NCI-H446 (cell line): ENCODE results near the gene IVNS1ABP.
"Not testable (repeated sequence)": the region's sequence is repeated elsewhere in the genome, so short reads cannot be mapped to it uniquely, and the experiment has no call there.

ENCODE experiments used
- DNase-seq, 2 experiments: peaks; one replicate each; lab custom pipeline; 2025; lab: John Stamatoyannopoulos, UW

The IVNS1ABP gene

GRCh38 chr1:185317034-185317885 lies at the start of gene IVNS1ABP:
IVNS1ABP (minus strand) TSS chr1:185317243; CDS start chr1:185309493, 7,750 bp downstream.
- DNase-seq, result peak; percentile 87 to 96

- DNase-seq, result no peak
These were observed 48.9 kb upstream of the IVNS1ABP start for GRCh38 chr1:185365951-185366350.

DNA sequence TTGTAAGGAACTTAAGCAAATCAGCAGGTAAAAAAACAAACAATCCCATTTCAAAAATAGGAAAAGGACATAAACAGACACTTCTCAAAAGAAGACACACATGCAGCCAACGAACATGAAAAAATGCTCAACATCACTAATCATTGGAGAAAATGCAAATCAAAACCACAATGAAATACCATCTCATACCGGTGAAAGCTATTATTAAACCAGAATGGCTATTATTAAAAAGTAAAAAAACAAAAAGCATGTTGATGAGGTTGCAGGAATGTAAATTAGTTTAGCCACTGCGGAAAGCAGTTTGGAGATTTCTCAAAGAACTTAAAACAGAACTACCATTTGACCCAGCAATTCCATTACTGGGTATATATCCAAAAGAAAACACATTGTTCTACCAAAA lies 47.5 kb upstream of the IVNS1ABP start:
- DNase-seq, result not testable (repeated sequence)

- DNase-seq, result no peak
These were observed 46.2 kb upstream of the IVNS1ABP start for GRCh38 chr1:185363205-185363604.

- no peak for DNase-seq
These were observed 43.7 kb upstream of the IVNS1ABP start for GRCh38 chr1:185360714-185361113.

DNA sequence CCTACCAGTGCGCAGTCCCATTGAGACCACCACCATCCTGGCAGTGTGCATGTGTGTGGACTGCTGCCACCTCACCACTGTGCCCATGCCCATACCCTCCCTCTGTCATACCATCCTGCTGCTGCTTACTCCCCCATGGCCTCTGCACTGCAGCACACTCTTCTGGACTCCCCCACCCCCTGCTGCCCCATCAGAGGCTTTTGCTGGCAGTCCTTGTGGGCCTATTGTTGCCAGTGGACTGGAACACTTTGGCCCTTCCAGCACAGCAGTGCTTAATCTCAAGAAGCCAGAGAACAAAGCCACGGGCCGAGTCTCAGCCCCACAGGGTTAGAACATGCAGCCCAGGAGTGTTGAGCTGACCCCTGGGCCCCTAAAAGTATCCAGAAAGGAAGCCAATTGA lies 41.9 kb upstream of the IVNS1ABP start:
- DNase-seq, result no peak

- DNase-seq, result peak in 1 of 2 experiments; percentile 37
These were observed 38.9 kb upstream of the IVNS1ABP start for GRCh38 chr1:185355947-185356346.

DNA sequence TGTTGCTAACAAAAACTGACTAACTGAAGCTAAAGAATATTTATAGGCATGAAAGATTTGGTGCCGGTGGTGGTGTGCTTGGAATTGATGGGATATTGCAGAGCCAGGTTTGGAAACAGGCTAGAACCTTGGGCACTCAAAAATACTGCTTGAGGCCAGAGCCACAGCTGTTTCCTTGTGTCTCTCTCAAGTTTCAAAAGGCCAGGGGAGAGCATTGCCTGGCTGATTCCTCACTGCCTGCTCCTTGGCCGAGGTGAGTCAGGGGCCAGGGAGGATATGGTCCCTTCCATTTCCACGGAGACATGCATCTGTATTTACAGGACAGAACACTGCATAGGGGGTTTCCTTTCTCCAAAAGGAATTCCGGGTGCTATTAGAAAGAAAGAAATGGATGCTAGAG lies 36.1 kb upstream of the IVNS1ABP start:
- DNase-seq, result peak in 1 of 2 experiments; percentile 11

- peak in 1 of 2 experiments; percentile 59 for DNase-seq
These were observed 34.9 kb upstream of the IVNS1ABP start for GRCh38 chr1:185351734-185352466.

- no peak for DNase-seq
These were observed 33.0 kb upstream of the IVNS1ABP start for GRCh38 chr1:185350027-185350442.

DNA sequence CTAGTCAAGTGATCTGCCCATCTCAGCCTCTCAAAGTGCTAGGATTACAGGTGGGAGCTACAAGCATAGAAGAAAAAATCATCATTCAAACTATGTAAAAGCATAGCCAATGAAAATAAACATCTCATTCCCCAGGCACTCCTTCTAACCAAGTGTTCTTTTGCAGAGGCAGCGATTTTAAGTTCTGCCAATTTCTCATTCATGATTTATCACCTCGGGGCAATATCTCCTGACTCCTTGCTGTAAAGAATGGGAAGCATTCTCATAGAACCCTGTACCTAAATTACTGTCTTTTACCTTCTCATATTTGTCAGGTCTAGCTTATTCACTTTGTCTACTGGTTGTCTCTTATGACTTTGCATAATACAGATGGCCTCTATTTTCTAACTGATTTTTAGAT lies 32.5 kb upstream of the IVNS1ABP start:
- no peak for DNase-seq

- DNase-seq, result no peak
These were observed 31.9 kb upstream of the IVNS1ABP start for GRCh38 chr1:185348985-185349384.

DNA sequence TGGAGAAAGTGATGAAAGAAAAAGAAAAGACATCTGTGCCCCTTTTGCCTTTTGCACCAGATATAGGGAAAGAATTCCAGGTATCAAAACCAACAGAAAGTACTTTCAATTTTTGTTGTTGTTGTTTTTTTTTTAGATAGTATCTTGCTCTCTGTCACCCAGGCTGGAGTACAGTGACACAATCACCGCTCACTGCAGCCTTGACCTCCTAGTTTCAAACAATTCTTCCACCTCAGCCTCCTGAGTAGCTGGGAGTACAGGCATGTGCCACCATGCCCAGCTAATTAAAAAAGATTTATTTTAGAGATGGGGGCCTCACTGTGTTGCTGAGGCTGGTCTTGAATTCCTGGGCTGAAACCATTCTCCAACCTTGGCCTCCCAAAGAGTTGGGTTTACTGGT lies 31.3 kb upstream of the IVNS1ABP start:
- no peak for DNase-seq

- DNase-seq, result no peak
These were observed 29.1 kb upstream of the IVNS1ABP start for GRCh38 chr1:185345913-185346720.

DNA sequence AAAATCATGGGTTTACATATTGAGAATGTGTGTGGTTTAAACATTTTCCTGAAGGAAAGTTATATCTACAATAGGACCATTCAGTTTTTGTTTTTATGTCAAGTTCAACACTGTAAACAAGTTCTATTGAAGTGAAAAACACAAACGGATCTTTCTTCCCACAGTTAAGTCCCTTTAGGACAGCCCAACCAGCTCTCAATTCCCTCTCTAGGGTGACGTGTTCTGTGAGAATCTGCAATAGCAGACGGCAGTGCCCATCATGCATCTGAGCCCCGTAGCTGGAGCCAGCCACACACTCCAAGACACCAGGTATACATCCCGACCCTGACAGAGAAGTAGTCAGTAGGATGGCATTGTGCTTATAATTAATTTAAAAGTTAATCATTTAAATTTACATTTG lies 26.3 kb upstream of the IVNS1ABP start:
- DNase-seq, result no peak

- DNase-seq, result no peak
These were observed 25.7 kb upstream of the IVNS1ABP start for GRCh38 chr1:185342672-185343259.

- no peak for DNase-seq
These were observed 25.0 kb upstream of the IVNS1ABP start for GRCh38 chr1:185342017-185342416.

DNA sequence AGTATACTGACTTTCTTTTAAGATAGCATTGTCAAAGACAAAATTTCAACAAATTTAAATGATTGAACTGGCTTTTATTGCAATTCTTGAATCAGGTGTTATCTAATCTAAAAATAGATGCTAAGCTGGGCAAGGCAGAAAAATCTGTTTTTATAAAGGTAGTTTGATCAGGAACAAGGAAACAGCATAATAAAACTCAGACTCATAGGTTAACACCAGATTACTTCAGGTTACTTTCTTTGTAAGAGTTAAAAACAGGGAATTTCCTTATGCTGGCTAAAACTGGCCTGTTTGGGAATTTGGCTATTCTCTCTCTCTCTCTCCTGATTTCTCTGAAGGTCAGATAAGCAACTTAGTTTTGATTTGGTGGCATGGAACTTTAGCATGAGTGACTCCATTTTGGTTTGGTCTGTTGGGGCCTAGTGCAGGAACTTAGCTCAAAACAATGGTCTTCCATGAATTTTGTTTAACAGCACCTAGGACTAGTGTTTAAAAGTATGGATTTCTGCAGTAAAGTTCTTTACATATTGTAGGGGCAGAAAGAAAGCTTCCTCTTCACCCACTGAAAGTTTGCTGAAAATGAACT lies 24.2 kb upstream of the IVNS1ABP start:
- DNase-seq, result no peak

DNA sequence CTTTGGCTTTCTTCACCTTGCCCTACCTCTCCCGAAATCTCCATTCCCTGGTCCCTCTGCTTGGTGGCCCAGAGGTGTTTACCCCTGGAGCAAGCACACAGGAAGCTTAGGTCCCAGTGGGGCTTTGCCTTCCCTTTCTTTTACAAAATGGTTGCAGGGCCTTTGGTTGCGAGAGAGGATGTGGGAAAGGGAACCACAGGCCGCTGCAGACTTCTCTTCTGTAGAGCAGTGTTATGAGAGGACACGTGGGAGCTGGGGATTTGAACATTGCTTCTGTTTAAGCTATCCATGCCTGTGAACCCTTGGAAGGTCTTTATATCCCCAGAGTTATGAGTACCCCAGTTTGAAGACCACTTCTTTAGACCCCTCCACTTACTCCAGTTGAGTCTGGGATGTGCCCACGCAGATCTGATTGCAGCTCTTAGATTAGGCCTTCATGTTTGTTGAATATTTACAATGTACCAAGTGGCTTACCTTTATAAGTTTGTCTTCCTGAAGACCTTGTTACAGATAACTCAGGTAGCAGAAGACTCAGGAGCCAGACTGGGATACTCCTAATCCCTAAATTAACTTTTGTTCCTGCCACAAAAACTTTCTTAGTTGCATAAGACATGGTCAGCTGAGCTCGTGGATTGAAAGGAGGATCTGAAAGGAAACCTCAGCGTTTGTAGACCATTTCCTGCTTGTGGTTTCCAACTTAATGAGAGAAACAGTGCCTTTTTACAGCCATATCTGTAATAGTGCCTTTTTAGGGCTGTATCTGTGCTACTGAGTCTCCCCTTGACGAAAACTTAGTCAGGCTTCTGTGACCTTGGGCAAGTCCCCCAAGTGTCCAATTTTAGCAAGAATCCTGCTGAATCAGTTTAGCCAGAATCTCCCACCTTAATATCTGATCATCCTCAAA lies 21.9 kb upstream of the IVNS1ABP start:
- DNase-seq, result no peak

GRCh38 chr1:185337246-185337645 lies 20.2 kb upstream of the IVNS1ABP start:
- no peak for DNase-seq
